Neural cell (in vitro differentiated cells): Measurements from ENCODE around the gene PKM. TPM values are rescaled to one million over a fixed set of nuclear protein-coding genes. Genes with fewer than 3 reads are reported as not detected.

Experiments used
- H2AFZ ChIP-seq: fragments of 200-600, 300-800 bp; sonication (generic), shearing (Covaris generic); 2 replicates; pipeline ENCODE4 v1.6.0; 2014; ENCODE audit warnings: low read depth, mild to moderate bottlenecking, antibody characterized with exemption, low read length, moderate library complexity
- H3F3A ChIP-seq: fragments of 200-600 bp; shearing (Covaris generic); 2 replicates; pipeline ENCODE4 v1.6.1; 2016; ENCODE audit warnings: mild to moderate bottlenecking, moderate library complexity, mixed read lengths, antibody characterized with exemption, low read length; ENCODE audit not compliant: insufficient read depth, poor library complexity, severe bottlenecking
- H3K27ac ChIP-seq: fragments of 200-600, 300-800 bp; sonication (generic), shearing (Covaris generic); 2 replicates; pipeline ENCODE4 v1.5.1; 2014; ENCODE audit warnings: mild to moderate bottlenecking, low read length, moderate library complexity
- H3K27me3 ChIP-seq: fragments of 300-800, 200-600 bp; sonication (generic), shearing (Covaris generic); 2 replicates; pipeline ENCODE4 v1.6.0; 2014; ENCODE audit warnings: mild to moderate bottlenecking, low read depth, low read length, moderate library complexity; ENCODE audit not compliant: insufficient read depth
- H3K36me3 ChIP-seq: fragments of 300-800, 200-600 bp; sonication (generic), shearing (Covaris generic); 2 replicates; pipeline ENCODE4 v1.5.1; 2014; ENCODE audit warnings: mild to moderate bottlenecking, antibody characterized with exemption, low read length, moderate library complexity; ENCODE audit not compliant: insufficient read depth
- H3K4me2 ChIP-seq: fragments of 300-800, 200-600 bp; sonication (generic), shearing (Covaris generic); 2 replicates; pipeline ENCODE4 v1.6.0; 2014; ENCODE audit warnings: mild to moderate bottlenecking, low read length
- H3K4me3 ChIP-seq: fragments of 300-800, 200-600 bp; sonication (generic), shearing (Covaris generic); 2 replicates; pipeline ENCODE4 v1.5.1; 2014; ENCODE audit warnings: mild to moderate bottlenecking, low read length, moderate library complexity
- H3K79me2 ChIP-seq: fragments of 200-600 bp; shearing (Covaris generic); replicated peaks from 2 replicates; pipeline ENCODE4 v1.6.0; 2014; ENCODE audit warnings: mild to moderate bottlenecking, low read length, moderate library complexity; ENCODE audit not compliant: insufficient read depth
- H3K9ac ChIP-seq: fragments of 300-800, 200-600 bp; sonication (generic), shearing (Covaris generic); 2 replicates; pipeline ENCODE4 v1.6.1; 2016; ENCODE audit warnings: mild to moderate bottlenecking, low read length, mixed read lengths
- H3K9me2 ChIP-seq: fragments of 200-600 bp; shearing (Covaris generic); 2 replicates; pipeline ENCODE4 v1.6.1; 2016; ENCODE audit warnings: mild to moderate bottlenecking, low read length, mixed read lengths; ENCODE audit not compliant: insufficient read depth
- H3K9me3 ChIP-seq: fragments of 200-600, 300-800 bp; sonication (generic), shearing (Covaris generic); 2 replicates; pipeline ENCODE4 v1.6.1; 2016; ENCODE audit warnings: mild to moderate bottlenecking, mixed run types, low read length, moderate library complexity, mixed read lengths
- H4K20me1 ChIP-seq: fragments of 200-600 bp; shearing (Covaris generic); 2 replicates; pipeline ENCODE4 v1.6.1; 2016; ENCODE audit warnings: mild to moderate bottlenecking, mixed run types; ENCODE audit not compliant: insufficient read depth
- EP300 ChIP-seq: fragments of 450-650 bp; conservative IDR thresholded peaks from 2 replicates; pipeline ENCODE4 v1.6.1; 2014; ENCODE audit warnings: antibody characterized with exemption, mild to moderate bottlenecking, moderate library complexity; ENCODE audit not compliant: poor library complexity, severe bottlenecking
- EZH2 ChIP-seq: fragments of 200-600, 300-800 bp; shearing (Covaris generic), sonication (generic); IDR thresholded peaks from 2 replicates; pipeline ENCODE4 v1.6.1; 2014; ENCODE audit warnings: antibody characterized with exemption, low read length, borderline replicate concordance, mild to moderate bottlenecking; ENCODE audit not compliant: insufficient read depth, poor library complexity, severe bottlenecking
- MXI1 ChIP-seq: fragments of 450-650 bp; conservative IDR thresholded peaks from 2 replicates; pipeline ENCODE4 v1.6.1; 2014; ENCODE audit warnings: antibody characterized with exemption, mild to moderate bottlenecking; ENCODE audit not compliant: poor library complexity, severe bottlenecking
- POLR2AphosphoS5 ChIP-seq: IDR thresholded peaks from 2 replicates; pipeline ENCODE4 v1.6.1; 2012
- RAD21 ChIP-seq: fragments of 450-650 bp; conservative IDR thresholded peaks from 2 replicates; pipeline ENCODE4 v1.6.1; 2014; ENCODE audit warnings: antibody characterized with exemption, mild to moderate bottlenecking, moderate library complexity
- REST ChIP-seq: IDR thresholded peaks from 2 replicates; pipeline ENCODE4 v1.6.1; 2012; ENCODE audit warnings: borderline replicate concordance
- SMC3 ChIP-seq: fragments of 450-650 bp; conservative IDR thresholded peaks from 2 replicates; pipeline ENCODE4 v1.6.1; 2014; ENCODE audit warnings: antibody characterized with exemption, mild to moderate bottlenecking, moderate library complexity; ENCODE audit not compliant: poor library complexity
- TAF1 ChIP-seq: IDR thresholded peaks from 2 replicates; pipeline ENCODE4 v1.6.1; 2012; ENCODE audit warnings: low read depth
- polyA plus RNA-seq: library from polyadenylated mRNA; depleted of rRNA; stranded (reverse); fragments of >200 nt; gene quantifications from 2 replicates; pipeline ENCODE4 v1.2.3, GENCODE V29; 2014
- TF ChIP-seq, protein P1 (sequence below): fragments of 450-650 bp; IDR thresholded peaks from 2 replicates; pipeline ENCODE4 v1.5.1; 2014; ENCODE audit warnings: antibody characterized with exemption, mild to moderate bottlenecking, moderate library complexity; ENCODE audit not compliant: poor library complexity, severe bottlenecking

PKM gene
- polyA plus RNA-seq, 1 donor from 2014 or later = 361 TPM

DNA sequence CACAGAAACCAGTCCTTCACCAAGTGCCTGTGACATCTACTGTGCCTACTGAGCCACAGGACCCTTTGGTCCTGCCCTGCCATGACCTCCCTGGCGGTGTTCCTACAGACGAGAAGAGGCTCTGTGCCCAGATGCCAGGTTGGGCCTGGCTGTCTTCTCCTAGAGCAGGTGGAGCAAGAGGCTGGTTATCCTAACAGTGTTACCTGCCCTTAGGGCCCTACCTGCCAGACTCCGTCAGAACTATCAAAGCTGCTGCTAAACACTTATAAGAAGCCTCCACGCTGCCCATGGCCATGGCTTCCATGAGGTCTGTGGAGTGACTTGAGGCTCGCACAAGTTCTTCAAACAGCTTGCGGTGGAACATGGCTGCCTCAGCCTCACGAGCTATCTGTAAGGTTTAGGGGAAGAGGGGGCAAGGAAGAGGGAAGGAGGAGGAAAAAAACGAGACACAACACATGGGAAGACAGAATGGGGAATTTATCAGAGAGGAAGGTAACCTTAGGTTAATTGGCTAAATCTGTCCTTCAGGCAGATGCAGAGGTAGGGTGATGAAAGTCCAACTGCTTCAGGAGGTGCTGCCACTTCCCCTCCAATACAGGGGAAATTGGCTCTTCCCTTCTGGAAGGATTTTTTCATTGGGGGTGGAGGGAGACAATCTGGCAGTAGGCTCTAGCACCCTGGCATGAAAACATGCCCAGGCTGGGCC is 28.0 kb downstream of the PKM start:
- no peak overlapping the region for H3K27ac ChIP-seq
- H3K27me3 ChIP-seq = peaks cover 8% of the 10 kb centered on the region
- H4K20me1 ChIP-seq = no peaks in the 10 kb centered on the region
- H3K9ac ChIP-seq = no peak overlapping the region
- no peaks in the 10 kb centered on the region for H3K9me3 ChIP-seq
- H3K79me2 ChIP-seq = no peaks in the 10 kb centered on the region
- no peak for TF ChIP-seq REST
- no peak for TF ChIP-seq EP300
- no peak for TF ChIP-seq TAF1
- no peak for TF ChIP-seq POLR2AphosphoS5
- no peak for TF ChIP-seq RAD21
- no peak for TF ChIP-seq SMC3
- TF ChIP-seq, protein P1, sequence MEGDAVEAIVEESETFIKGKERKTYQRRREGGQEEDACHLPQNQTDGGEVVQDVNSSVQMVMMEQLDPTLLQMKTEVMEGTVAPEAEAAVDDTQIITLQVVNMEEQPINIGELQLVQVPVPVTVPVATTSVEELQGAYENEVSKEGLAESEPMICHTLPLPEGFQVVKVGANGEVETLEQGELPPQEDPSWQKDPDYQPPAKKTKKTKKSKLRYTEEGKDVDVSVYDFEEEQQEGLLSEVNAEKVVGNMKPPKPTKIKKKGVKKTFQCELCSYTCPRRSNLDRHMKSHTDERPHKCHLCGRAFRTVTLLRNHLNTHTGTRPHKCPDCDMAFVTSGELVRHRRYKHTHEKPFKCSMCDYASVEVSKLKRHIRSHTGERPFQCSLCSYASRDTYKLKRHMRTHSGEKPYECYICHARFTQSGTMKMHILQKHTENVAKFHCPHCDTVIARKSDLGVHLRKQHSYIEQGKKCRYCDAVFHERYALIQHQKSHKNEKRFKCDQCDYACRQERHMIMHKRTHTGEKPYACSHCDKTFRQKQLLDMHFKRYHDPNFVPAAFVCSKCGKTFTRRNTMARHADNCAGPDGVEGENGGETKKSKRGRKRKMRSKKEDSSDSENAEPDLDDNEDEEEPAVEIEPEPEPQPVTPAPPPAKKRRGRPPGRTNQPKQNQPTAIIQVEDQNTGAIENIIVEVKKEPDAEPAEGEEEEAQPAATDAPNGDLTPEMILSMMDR = no peak
- no peak for TF ChIP-seq EZH2
- no peak for TF ChIP-seq MXI1
- H3K36me3 ChIP-seq = peaks cover 11% of the 10 kb centered on the region
- no peaks in the 10 kb centered on the region for H3F3A ChIP-seq
- no peak overlapping the region for H3K4me2 ChIP-seq
- H3K4me3 ChIP-seq = no peak overlapping the region
- H3K9me2 ChIP-seq = no peaks in the 10 kb centered on the region
- H2AFZ ChIP-seq = no peak overlapping the region

GRCh38 chr15:72202302-72202701 is 28.7 kb downstream of the PKM start:
- H3K27ac ChIP-seq = no peak overlapping the region

More at GRCh38 chr15:72202302-72202701, 28.7 kb downstream of the PKM start:
- H3K79me2 ChIP-seq = no peaks in the 10 kb centered on the region
- H3K9me2 ChIP-seq = no peaks in the 10 kb centered on the region
- no peak overlapping the region for H3K9ac ChIP-seq
- H3K4me3 ChIP-seq = no peak overlapping the region
- no peaks in the 10 kb centered on the region for H4K20me1 ChIP-seq
- no peaks in the 10 kb centered on the region for H3F3A ChIP-seq
- peaks cover 6% of the 10 kb centered on the region for H3K36me3 ChIP-seq
- H2AFZ ChIP-seq = no peak overlapping the region
- no peaks in the 10 kb centered on the region for H3K9me3 ChIP-seq
- no peak overlapping the region for H3K4me2 ChIP-seq
- TF ChIP-seq REST = no peak
- TF ChIP-seq EP300 = no peak
- TF ChIP-seq MXI1 = no peak
- no peak for TF ChIP-seq POLR2AphosphoS5
- TF ChIP-seq RAD21 = no peak
- TF ChIP-seq TAF1 = no peak
- TF ChIP-seq, protein P1 = no peak
- no peak for TF ChIP-seq SMC3
- TF ChIP-seq EZH2 = no peak
- H3K27me3 ChIP-seq = peaks cover 13% of the 10 kb centered on the region
